Stimulated activated CD8-positive, alpha-beta memory T cell treated with anti-CD3 and anti-CD28 coated beads, Interleukin-7, amount 100 ng/mL, for 1 hour (primary cell): ENCODE measurements around the gene LYPD4.
"Not testable (repeated sequence)": the region's sequence is repeated elsewhere in the genome, so short reads cannot be mapped to it uniquely, and the experiment has no call there.

Experiments used
- DNase-seq, 2 donors: peaks; one replicate each; pipeline ENCODE4 v3.0.0-alpha.2; 2020; ENCODE audit warnings: low read depth in 2 of 2

The LYPD4 gene

DNA sequence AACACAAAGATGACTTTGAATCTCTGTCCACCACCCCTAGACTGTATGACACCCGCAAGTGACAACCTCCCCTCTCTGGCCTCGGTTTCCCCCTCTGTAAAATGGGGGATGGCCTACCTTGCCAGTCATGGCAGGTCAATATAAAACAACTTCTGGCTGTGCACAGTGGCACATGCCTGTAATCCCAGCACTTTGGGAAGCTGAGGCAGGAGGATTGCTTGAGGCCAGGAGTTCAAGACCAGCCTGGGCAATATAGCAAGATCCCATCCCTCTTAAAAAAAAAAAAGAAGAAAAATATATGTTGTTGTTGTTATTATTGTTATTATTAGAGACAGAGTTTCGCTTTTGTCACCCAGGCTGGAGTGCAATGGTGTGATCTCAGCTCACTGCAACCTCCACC lies 31.5 kb upstream of the LYPD4 start:
- DNase-seq: not testable (repeated sequence)

DNA sequence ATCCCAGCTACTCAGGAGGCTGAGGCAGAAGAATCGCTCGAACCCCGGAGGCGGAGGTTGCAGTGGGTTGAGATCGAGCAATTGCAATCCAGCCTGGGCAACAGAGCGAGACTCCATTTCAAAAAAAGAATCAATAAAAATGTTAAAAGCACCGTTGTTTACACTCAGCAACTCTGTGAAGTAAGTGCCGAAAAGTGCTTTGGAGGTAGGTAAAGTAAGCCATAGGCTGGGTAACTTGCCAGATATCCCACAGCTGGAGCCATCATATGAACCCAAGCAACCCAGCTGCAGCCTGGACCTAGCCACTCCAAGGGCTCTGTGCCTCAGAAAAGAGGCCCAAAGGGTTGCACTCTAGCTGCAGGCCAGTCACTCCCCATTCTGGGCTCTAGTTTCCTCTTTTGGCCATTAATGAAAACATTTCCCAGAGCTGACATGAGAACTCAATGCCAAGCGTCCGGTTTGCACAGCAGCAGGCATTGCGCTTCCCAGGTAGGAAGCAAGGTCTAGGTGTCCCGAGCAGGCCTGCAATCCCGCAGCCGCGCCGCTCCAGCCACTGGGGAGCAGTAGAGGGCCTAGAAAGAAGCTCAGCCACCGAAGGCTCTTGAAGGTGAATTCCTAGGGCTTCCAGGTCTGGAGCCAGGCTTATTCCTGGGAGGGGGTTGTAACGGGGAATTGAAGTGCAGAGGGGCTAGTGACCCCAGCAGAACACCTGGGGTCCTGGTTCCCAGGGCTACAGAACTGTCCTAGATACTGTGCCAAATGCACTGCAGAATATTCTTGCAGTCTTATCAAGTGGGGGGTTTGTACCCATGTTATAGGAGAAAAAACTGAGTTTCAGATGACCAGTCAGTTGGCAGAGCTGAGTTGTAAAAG lies 28.5 kb upstream of the LYPD4 start:
- DNase-seq: peak; percentile 31 to 51

DNA sequence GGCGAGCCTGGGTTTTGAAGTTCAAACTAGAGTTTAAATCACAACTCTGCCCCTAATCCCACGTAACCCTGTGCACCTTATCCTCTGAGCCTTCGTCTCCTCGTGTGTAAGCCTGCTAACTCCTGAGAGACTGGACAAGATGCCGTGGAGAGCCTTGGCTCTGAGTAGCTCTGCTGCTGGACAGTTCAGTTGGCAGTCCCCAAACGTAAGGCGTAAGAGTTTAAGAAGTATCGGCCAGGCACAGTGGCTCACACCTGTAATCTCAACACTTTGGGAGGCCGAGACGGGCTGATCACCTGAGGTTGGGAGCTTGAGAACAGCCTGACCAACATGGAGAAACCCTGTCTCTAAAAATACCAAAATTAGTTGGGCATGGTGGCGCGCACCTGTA lies 27.9 kb upstream of the LYPD4 start:
- DNase-seq: no peak

DNA sequence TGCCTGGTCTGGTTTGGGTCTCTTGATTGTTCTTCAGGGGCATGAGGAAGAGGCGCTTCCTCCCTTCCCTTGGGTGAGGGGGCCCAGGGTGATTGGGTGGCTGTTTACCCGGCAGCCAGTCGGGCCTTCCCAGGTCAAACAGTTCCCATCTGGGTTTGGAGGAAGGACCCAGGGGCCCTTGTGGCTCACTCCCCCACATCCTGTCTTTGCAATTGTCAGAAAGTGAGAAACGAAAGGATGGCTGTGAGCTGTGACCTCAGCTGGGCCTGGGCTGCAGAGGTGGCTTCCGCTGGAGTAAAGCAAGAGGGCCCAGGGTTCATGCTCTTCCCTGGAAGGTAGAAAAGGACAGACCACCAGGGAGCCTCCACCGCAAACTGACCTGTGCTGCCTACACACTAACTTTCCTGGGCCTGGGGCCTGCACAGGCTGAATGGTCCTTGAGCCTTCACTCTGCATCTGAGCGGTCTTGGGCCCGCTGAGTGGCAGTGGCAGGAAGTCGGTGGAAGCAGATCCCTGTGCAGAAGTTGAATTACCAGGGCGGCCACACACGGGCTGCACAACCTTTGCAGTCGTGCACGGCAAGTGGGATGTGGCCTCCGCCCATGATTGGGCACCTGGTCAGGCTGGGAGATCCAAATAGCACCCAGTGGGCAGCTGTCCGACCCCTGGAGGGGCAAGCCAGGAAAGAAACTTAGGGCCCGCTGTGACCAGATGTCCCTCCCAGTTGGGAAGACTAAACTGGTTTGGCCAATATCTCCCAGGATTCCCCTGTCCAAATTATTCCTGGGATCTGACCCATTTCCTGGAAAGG lies 27.3 kb upstream of the LYPD4 start:
- DNase-seq: peak in 1 of 2 donors; percentile 27

DNA sequence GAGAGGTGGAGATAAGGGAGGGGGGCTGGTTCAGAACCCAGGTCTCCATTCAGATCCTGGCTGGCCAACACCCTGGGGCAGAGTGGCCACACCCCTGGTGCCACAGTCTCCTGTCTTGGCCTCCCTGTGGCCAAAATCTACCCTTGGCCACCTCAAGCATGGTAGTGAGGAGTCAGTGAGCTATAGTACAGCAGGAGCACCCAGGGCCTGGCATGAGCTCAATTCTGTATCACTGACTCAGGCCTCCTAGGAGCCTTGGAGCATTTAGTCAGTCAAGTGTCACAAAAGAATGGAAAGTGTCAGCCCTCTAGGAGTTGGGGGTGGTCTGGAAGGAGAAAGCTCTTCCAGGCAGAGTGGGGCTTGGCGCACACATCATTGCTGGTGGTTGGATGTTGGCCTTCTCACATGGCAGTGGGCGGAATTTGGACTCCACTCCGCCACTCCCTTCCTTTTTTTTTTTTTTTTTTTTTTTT lies 26.0 kb upstream of the LYPD4 start:
- DNase-seq: no peak

DNA sequence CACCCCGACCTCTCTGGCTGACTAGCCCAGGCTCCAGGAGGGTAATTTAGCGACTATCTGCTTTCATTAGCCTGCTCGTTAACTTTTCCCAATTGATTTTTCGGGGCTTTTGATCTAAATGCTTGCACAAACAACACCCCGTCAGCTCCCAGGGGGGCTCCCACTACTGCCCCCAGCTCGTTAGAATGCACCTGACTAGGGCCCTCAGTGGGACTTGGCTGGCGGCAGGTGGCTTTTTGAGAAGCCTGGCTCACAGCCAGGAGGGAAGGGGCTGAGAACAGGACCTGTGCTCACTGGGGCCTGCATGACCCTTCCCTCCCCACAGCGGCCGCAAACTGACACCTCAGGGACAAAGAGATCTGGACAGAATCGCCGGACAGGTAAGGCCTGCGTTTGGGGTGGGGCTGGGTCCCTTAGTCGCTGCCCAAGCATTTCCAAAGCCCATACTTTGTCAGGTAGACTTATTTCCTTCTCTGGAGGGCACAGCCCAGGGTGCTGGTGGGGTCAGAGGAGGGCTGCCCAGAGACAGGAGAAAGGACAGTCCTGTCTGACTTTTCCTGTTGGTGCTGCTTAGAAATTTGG lies 25.0 kb upstream of the LYPD4 start:
- no peak for DNase-seq

DNA sequence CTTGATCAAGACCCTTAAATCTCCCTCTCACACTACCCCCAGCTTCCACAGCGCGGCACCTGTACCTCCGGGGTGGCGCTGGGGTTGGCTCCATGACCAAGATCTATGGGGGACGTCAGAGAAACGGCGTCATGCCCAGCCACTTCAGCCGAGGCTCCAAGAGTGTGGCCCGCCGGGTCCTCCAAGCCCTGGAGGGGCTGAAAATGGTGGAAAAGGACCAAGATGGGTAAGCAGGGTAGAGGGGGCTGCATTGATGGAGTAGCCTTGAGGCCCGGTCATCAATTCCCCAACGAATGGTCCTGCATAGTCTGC lies 24.5 kb upstream of the LYPD4 start:
- no peak for DNase-seq

DNA sequence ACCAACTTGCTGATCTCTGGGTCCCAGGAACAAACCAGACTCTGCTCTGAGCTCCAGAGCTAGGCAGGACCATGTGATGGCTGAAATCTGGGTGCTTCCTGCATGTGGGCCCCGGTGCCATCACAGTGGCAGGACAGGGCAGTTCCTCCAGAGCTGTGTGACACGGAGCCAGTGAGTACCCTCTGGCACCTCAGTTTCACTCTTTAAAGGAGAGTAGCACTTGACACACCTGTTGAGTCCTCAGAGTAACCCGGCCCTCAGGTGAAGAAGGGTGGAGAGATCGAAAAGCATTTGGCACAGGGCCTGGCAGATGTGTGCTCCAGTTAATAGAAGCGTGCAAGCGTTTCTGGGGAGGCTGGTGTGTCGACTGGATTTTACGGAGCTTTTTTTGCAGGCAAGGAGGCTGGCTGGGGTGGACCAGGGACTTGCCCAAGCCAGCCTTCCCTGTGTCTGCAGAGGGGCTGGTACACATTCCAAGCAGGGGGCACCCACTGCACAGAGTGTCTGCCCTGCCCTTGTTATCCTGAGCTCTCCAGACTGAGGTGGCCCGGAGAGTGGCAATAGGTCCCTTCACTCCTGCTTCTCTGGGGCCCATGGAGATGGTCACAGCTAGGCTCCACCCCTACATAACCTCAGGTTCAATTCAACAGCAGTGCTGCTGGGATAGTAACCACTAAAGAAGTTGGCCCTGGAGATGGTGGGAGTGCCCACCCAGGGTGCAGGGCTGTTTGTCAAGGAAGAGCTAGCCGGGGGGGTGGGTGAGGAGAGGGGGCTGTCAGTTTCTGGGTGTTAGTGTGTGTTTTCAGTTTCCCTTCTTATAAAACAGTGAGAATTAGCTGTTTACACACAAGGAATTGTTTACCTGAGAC lies 23.9 kb upstream of the LYPD4 start:
- DNase-seq: no peak

DNA sequence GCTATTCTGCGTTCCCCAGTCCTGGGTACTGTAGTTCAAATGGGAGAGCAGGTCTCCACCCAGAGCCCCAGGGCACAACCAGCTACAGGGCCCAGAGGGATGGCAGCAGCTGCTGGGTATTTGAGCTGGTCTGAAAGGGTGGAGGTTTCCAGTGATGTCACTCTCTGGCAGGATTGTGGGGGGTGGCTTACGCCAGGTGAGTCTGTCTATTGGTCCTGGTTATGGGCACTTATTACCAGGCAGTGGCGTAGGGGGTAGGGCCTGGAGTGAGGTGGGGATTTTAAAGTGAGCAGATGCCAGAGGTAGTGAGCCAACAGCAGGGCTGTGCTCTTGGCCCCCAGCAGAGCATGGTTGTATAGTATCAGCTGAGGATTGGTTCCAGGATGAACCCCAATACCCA lies 21.8 kb upstream of the LYPD4 start:
- DNase-seq: no peak

DNA sequence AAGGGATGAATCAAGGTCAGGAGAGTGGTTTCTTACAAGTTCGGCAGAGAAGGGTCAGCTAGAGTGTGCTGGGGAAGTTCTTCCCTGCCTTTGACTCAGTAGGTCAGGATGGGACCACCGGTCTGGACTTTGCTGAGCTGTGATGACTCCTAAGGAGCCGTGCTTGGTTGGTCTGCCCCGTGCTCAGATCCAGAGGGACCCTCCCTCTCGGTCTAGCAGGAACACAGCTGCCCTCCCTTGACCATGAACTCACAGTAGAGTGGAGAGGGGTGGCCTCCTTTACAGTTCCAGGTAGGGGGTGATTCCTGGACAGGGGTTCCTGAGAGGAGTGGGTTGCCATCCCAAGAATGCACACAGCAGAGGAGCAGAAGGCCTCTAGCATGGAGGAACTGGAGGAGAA lies 19.9 kb upstream of the LYPD4 start:
- DNase-seq: no peak

DNA sequence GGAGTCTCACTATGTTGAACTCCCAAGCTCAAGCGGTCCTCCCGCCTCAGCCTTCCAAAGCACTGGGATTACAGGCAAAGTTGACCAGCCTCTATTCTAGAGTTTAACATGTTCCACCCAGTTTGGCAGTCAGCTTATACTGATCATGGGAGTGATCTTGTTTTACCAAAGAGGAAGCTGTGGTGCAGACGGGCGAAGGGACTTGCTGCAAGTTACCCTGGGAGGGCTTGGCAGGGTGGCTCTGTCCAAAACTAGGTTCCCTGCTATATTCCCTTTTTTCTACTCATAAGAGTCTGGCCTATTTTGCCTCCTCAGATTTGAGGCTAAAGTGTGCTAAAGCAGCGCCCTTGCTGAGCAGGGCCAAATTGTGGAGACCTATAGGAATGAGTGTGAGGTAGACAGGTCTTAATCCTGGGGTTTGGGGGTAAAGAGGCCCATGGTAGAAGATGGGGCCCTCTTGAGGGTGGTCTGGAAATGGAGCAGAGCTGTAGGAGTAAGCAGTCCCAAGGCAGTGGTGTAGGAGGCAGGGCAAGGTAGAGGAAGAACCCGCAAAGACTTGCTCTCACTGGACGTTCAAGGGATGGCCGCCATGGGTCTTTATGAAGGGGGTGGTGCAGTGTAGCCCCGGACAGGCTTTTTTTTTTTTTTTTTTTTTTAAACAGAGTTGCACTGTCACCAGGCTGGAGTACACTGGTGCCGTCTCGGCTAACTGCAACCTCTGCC lies 18.9 kb upstream of the LYPD4 start:
- DNase-seq: no peak

DNA sequence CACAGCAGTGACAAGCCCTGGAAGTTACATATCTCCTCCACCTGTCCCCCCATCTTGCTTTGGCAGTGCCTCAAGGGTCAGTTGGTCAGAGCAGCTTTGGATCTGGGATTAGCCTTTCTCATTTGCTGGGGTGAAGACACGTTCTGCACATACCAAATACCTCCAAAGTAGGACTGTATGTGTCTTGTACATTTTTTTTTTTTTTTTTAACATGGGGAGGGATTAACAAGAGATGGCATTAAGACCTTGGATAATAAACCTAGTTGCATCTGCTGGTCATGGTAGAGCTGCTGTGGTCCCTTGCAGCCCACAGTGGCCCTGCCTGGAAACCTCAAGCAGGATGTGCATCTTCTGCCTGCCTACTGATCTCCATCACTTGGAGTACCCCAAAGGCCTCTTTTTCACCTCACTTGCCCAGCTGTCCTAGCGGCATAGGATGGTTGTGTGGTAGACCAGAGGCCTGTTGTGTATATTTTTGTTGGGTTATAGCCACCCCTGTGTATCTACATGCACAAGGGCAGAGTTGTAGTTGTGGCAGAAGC lies 18.0 kb upstream of the LYPD4 start:
- no peak for DNase-seq

DNA sequence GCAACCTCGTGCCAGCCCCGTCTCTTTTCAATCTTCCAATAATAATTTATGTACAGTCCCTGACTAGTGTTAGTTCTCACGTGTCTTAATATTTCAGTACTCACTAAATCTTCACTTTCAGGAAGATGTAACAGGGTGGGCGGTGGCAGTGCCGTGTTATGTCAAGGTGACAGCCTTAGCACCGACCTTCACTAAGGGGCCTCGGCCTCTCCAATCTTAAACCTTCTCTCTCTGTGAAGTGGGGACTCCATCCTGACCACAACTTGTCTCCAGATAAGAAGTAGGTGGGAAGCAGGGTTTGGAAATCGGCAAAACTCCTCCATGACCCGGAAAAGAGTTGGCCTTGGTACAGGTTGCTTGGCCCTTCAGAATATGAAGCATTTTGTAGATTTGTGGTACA lies 17.4 kb upstream of the LYPD4 start:
- DNase-seq: no peak

DNA sequence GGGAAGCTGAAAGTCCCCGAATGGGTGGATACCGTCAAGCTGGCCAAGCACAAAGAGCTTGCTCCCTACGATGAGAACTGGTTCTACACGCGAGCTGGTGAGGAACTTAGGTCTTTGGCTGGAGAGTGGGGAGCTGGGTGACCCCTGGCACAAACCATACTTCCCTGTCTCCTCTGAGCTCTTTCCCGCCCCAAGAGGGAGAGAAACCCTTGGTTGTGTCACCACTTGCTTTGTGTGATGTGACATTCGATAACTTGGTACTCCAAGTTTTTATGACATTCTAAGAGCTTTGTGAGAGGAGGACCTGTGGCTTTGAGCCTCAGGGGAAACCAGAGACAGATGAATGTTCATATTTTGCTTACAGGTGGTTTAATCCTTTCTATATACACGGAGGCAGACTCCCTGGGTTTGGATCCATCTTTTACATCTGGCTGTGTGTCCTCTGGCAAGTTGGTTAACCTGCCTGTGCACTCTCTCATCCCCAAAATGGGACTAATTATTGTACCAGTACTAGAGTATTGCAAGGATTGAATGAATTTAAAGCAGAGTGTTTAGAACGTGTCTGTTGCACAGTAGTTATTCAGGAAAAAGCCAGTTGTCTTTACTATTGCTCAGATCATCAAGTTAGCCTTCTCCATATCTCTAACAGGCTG lies 16.8 kb upstream of the LYPD4 start:
- DNase-seq: no peak

DNA sequence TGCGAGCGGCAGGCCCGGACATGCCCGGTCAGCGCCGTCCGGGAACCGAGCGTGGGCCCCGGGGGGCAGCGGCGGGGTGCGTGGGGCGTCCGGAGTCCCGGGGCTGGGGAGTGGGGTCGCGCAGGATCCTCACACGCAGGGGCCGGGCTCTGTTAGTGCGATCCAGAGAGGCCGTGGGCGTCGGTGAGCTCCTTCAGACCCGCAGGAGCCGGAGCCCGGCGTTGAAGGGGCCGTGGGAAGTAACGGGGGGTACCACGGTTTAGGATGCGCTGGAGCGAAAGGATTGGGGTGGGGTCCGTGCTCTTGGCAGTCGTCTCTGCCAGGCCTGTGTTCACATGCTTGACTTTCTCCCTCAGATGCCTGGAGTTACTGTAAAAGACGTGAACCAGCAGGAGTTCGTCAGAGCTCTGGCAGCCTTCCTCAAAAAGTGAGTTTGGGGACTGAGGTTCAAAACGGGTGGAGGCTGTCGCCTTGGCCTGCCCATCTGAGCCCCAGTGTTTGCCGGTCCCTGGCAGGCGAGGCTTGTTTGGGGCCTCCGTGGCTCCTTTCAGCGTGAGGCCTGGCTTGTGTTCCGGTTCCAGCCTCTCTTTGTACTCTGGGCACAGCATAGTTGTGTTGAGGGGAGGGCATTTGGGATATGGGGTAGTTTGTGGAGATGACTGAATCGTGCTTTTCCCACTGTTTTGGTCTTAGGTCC lies 16.1 kb upstream of the LYPD4 start:
- DNase-seq: no peak

DNA sequence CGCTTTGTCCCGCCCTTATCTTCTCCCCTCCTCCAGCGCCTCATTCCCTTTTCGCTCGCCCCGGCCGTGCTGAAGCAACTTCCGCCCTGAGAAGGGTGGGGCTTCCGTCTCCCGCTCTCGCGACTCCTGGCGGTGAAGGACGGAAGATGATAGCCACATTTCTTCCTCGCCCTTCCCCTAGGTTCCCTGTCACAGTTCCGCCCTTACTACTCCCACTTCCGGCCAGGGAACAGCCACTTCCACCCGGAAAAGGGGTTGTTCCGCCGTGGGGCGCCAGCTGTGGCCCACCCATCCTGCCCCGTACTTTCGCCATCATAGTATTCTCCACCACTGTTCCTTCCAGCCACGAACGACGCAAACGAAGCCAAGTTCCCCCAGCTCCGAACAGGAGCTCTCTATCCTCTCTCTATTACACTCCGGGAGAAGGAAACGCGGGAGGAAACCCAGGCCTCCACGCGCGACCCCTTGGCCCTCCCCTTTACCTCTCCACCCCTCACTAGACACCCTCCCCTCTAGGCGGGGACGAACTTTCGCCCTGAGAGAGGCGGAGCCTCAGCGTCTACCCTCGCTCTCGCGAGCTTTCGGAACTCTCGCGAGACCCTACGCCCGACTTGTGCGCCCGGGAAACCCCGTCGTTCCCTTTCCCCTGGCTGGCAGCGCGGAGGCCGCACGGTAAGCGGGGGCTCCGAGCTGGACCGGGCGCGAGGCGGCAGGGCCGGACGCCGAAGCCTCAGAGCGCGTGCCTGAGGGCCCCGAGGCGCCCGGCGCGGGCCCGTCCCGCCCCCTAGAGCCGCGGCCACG lies 15.3 kb upstream of the LYPD4 start, which contains the start of gene RPS19:
TSS of gene RPS19 (plus strand) at position 638 of the 801 bp plus-strand sequence. CDS start 520 bp downstream, outside the sequence.
- DNase-seq: peak; percentile 96 to 98

DNA sequence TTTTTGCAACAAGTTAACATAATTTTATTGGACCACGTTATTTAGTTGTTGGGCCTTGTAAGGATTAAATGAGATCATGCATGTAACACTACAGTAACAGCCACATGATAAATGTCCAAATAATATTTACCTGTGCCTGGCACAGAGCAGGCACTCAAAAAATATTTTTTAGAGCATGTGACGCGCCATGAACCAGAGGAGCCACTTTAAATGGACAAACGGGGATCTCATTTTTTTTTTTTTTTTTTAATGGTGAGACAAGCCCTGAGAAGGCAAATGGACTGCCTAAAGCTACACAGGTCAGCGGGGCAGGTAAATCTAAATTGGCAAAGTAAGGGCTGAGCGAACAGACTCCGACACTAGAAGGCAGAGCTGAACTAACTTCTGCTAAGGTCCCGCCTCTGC lies 14.7 kb upstream of the LYPD4 start:
- no peak for DNase-seq

DNA sequence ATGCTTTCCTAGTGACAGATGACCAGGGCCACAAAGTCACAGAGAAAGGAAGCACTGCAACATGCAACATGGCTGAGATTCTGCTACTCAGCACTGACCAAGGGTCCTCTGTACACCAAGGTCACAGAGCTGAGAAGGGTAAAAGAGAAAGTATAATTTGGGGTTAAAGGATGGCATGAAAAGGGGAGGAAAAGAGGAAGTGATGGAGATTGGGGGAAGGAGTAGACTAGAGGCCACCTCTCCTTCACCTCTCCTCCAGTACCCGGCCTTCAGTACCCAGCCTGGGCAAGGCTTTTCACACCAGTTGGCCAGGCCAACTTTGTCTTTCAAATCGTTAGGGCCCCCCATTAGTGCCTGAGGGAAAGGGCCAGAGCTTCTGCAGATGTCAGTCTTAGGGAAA lies 9.3 kb upstream of the LYPD4 start:
- no peak for DNase-seq

DNA sequence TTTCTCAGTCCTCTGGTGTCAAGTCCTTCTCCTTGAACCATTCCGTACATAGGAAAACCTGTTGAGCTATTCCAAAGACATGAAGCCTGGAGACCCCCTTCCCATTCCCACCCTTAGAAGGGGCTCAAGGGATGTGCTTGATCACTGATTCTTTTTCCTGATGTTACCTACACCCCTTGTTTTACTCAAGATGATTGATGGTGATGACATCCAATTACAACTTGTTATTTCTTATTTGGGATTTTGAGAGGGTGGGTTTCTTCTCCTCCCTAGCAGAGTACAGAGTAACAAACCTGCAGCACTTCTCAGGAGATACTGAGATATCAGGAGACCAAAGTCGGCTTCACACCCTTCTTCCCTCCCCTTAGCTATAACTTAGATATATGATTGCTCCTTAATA lies 8.9 kb upstream of the LYPD4 start:
- DNase-seq: no peak
